Calu3 (cell line): ENCODE measurements around the gene ATP5F1B. TPM values are rescaled to one million over a fixed set of nuclear protein-coding genes. Genes with fewer than 3 reads are reported as not detected.

ENCODE experiments used
- BruUV-seq: library from RNA; stranded (reverse); fragments of 400-500 nt; replicated peaks from 2 replicates; lab custom pipeline; 2021; lab: Mats Ljungman, UMichigan
- CTCF ChIA-PET: fragments of 300-600 bp; sonication (Branson Sonifier 250); formaldehyde crosslinking; loops from one replicate; lab custom pipeline; 2022; ENCODE audit warnings: antibody characterized with exemption; lab: Charles Lee
- DNase-seq: peaks from one replicate; pipeline ENCODE4 v3.0.0; 2022
- H3K27ac Mint-ChIP-seq: one replicate; pipeline ENCODE4 v1.8.0; 2022; ENCODE audit warnings: mixed read lengths; ENCODE audit not compliant: unreplicated experiment
- H3K27me3 Mint-ChIP-seq: one replicate; pipeline ENCODE4 v1.8.0; 2022; ENCODE audit warnings: mixed read lengths; ENCODE audit not compliant: unreplicated experiment
- H3K36me3 Mint-ChIP-seq: one replicate; pipeline ENCODE4 v1.8.0; 2022; ENCODE audit warnings: mild to moderate bottlenecking, moderate library complexity, mixed read lengths; ENCODE audit not compliant: insufficient read depth, unreplicated experiment
- H3K4me1 Mint-ChIP-seq: one replicate; pipeline ENCODE4 v1.8.0; 2022; ENCODE audit warnings: mild to moderate bottlenecking, low read depth, mixed read lengths; ENCODE audit not compliant: unreplicated experiment
- H3K4me3 Mint-ChIP-seq: one replicate; pipeline ENCODE4 v1.8.0; 2022; ENCODE audit warnings: mild to moderate bottlenecking, low read depth, moderate library complexity, mixed read lengths; ENCODE audit not compliant: unreplicated experiment
- H3K9me3 Mint-ChIP-seq: one replicate; pipeline ENCODE4 v1.8.0; 2022; ENCODE audit warnings: low read depth, mixed read lengths; ENCODE audit not compliant: unreplicated experiment
- CTCF ChIP-seq: fragments of 200-600 bp; IDR thresholded peaks from one replicate; pipeline ENCODE4 v1.8.0; 2022; ENCODE audit warnings: antibody characterized with exemption; ENCODE audit not compliant: unreplicated experiment
- intact Hi-C: fragments of 100-400 bp; cut with micrococcal nuclease; formaldehyde crosslinking; loops from one replicate; pipeline ENCODE4 v1.10.0; 2022; ENCODE audit not compliant: unreplicated experiment
- total RNA-seq: library from RNA; stranded (reverse); gene quantifications from 2 replicates; pipeline ENCODE4 v1.2.3, GENCODE V29; 2022

Gene ATP5F1B
- total RNA-seq, 1 experiment from 2014 or later = 822 TPM

DNA sequence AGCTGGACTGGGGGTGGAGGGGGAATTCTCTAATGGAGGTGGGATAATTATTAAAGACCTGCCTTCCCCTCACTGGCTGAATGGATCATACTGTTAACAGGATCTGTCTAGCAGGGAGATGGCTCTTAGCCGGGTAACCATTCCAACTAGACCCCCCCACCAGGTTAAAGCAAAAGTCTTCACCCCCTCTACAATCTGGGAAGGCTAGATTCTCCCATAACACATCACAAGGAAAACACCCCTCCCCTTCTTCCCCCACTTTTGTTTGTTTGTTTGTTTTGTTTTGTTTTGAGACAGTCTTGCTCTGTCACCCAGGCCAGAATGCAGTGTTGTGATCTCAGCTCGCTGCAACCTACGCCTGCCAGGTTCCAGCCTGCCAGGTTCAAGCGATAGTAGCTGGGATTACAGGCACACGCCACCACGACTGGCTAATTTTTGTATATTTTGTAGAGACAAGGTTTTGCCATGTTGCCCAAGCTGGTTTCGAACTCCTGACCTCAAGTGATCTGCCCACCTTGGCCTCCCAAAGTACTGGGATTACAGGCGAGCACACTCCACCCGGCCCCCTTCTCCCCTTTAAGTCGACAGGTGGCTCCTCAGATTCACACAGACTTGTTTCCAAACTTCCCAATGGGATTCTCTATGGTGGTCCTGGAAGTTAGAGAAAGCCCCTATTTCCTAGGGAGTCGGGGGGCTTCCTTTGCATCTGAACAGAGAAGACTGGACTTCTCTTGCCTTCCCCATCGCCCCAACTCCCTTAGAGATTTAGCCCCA, 12.1 kb downstream of the ATP5F1B start:
- TSS peak; percentile 1 for BruUV-seq

GRCh38 chr12:56632701-56633467, 12.9 kb downstream of the ATP5F1B start:
- CTCF ChIA-PET = no interaction called here
- intact Hi-C loops = loop anchor here (10.0 kb wide), 1 partner anchor 92 kb away; the partner anchor contains the start of gene NACA
- Mint-ChIP-seq H3K27ac (no peak overlapping the region), H3K36me3 (peaks cover 76% of the 10 kb centered on the region), H3K4me1 (peaks cover 59% of the 10 kb centered on the region), H3K27me3 (no peaks in the 10 kb centered on the region), H3K4me3 (peak overlapping the region; percentile 89), H3K9me3 (no peaks in the 10 kb centered on the region)
- BruUV-seq = no TSS peak
- DNase-seq = no peak
- no peak for TF ChIP-seq CTCF

More for the DNA sequence above, 12.1 kb downstream of the ATP5F1B start:
- CTCF ChIA-PET = interaction anchor here (0.6 to 1.2 kb wide), 5 partner anchors 13 to 596 kb away, joined by 3 to 5 read pairs (median 3); partner anchors contain the start of gene NACA
- no peaks in the 10 kb centered on the region for H3K9me3 Mint-ChIP-seq
- no peaks in the 10 kb centered on the region for H3K27me3 Mint-ChIP-seq
- intact Hi-C loops = loop anchor here (10.0 kb wide), 1 partner anchor 91 kb away; the partner anchor contains the start of gene NACA
- peak overlapping the region; percentile 89 for H3K4me3 Mint-ChIP-seq
- H3K27ac Mint-ChIP-seq = peak overlapping the region; percentile 80
- no peak for DNase-seq
- H3K4me1 Mint-ChIP-seq = peaks cover 56% of the 10 kb centered on the region
- peaks cover 78% of the 10 kb centered on the region for H3K36me3 Mint-ChIP-seq
- TF ChIP-seq CTCF = no peak

GRCh38 chr12:56631790-56632700, 13.7 kb downstream of the ATP5F1B start:
- Mint-ChIP-seq H3K9me3 (no peaks in the 10 kb centered on the region), H3K36me3 (peaks cover 76% of the 10 kb centered on the region), H3K4me3 (peak overlapping the region; percentile 42), H3K27ac (no peak overlapping the region), H3K4me1 (peaks cover 58% of the 10 kb centered on the region), H3K27me3 (no peaks in the 10 kb centered on the region)
- intact Hi-C loops = loop anchor here (10.0 kb wide), 1 partner anchor 93 kb away; the partner anchor contains the start of gene NACA
- no peak for TF ChIP-seq CTCF
- CTCF ChIA-PET = no interaction called here
- no TSS peak for BruUV-seq
- peak; percentile 75 for DNase-seq
